DMS79 treated with DMSO at 0.1 percent for 48 hours (cell line): ENCODE results near the gene LRIT3.
A peak's percentile ranks its signal among the peaks of the same experiment; 100 is the strongest.
"Not testable (repeated sequence)": the region's sequence is repeated elsewhere in the genome, so short reads cannot be mapped to it uniquely, and the experiment has no call there.

Experiments
- DNase-seq: peaks from one replicate; lab custom pipeline; 2025; lab: John Stamatoyannopoulos, UW

The LRIT3 gene

DNA sequence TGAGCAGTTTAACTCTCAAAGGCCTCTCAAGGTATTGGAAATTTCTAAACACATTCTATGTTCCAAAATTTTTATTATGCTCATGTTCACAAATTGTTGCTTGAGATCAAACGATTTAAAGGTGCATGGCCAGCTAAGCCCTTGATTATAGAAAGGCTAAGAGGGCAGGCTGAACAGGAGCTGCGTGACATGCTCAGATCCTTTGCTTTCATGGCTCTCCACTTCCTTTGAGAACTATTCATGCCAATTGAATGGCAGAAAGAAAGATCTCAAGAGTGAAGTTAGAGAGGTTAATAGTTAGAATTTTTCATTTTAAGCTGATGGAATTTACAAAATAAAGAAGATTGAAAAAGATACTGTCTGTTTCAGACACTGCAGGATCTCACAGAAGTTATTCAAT is 594 bp downstream of the LRIT3 start:
- DNase-seq, result no peak

DNA sequence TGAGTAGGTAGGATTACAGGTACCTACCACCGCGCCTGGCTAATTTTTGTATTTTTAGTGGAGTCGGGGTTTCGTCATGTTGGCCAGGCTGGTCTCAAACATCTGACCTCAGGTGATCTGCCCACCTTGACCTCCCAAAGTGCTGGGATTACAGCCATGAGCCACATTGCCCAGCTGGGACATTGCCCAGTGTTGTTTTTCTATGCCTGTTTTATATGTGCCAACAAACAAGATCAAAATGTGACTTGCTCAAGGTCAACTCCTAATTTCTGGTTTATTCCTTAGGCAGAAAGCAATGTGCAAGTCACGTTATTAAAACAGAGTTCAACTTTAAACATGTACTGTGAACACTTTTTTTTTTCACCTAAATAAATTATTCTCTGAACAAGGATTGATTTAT is 2.7 kb downstream of the LRIT3 start:
- no peak for DNase-seq

DNA sequence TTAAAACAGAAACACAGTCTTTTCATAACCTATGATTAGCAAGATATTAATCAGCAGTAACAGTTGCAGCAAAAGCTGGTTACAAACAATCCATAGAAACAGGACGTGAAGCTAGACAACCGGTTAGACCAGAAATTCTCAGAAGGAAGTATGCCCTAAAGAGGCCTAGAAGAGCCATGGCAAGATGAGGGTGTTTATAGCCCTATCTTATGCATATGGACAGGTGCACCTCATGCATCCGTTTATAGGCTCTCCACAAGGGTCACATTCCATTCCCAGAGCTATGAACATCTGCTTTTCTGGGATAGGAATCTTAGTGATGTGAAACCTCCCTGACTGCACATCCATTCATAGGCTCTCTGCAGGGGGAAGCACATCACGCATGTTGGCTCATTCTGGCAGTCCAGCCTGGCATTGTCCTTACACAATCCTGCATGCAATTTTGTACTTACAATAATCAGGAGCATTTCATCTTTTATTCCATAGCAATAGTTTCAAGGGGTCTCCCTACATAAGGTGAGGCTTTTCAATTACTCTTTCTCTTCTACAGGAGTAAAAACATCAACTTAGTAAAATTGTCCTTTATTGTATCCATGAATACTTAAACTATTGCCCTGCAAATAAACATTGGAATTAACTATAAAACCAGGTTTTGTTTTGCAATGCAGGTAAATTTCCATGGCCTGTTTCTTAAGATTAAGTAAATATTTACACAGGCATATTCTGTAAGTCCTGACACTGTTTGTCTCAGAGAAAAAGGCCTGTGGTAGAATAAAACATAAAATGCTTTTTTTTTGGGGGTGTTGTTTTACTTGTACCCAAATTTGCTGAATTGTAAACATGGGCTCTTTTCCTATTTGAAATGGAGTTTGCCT is 11.8 kb downstream of the LRIT3 start:
- not testable (repeated sequence) for DNase-seq

DNA sequence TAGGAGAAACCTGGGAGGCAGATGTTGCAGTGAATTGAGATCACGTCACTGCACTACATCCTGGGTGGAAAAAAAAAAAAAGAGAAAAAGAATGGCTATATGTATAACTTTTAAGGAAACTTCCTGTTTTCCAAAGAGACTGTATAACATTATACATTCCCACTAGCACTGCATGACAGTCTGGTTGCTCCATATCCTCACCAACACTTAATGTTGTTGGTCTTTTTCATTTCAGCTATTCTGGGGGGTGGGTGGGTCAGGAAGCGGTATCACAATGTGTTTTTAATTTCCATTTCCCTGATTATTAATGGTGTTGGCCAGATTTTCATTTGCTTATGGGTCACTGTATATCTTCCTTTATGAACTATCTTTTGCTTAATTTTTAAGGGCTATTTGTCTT is 13.4 kb downstream of the LRIT3 start:
- DNase-seq, result no peak

DNA sequence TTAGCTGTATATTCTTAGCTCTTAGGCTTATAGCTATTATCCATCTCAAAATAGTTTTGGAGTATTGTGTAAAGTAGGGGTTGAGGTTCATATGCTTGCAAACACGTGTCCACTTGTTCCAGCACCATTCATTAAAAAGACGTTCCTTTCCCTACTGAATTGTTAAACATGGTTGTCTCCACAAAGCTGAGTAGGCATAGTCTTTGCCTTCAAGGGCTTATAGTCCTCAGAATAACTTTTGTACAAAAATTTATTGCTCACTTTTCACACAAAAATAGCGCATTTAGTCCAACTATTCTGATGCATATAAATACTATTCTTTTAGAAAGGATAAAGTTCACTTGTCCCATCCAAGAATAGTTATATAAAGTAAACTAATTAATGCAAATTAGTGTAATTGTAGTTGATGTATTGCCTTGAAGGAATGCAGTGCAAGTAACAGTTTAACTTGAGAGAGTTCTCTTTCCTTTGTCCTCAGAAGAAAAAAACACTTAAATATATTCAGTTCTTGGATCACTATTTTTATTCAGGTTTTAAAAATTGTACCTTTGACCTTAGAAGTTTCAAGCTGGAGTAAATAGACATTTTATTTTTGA is 14.1 kb downstream of the LRIT3 start:
- DNase-seq, result no peak

DNA sequence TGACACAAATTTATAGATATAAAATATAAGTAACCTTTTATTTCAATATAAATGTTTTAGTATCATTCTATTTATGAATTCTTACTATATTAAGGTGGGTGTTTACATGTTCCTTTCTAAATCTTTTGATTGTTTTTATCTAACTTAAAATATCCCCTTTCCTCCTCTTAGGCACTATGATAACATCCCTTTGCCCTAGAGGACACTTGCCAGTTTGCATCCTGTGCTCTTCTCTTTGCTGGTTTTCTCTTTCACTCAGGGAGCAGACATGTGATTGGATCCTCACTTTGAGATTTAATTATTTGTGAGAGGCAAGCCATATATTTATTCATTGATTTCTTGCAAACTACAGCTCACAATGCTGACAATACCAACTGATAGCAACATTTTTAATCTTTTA is 16.2 kb downstream of the LRIT3 start:
- DNase-seq, result no peak

DNA sequence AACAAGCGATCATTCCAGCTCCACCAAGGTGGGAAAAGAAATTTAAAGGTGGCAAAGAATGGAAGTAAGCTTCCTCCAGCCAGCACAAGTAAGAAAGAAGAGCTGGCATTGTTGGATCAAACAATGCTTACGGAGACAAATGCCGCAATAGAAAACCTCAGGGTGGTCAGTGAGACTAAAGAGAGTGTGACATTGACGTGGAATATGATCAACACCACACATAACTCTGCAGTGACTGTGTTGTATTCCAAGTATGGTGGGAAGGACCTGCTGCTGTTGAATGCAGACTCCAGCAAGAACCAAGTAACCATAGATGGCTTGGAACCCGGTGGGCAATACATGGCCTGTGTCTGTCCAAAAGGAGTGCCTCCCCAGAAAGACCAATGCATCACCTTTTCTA is 22.2 kb downstream of the LRIT3 start:
- DNase-seq, result no peak

DNA sequence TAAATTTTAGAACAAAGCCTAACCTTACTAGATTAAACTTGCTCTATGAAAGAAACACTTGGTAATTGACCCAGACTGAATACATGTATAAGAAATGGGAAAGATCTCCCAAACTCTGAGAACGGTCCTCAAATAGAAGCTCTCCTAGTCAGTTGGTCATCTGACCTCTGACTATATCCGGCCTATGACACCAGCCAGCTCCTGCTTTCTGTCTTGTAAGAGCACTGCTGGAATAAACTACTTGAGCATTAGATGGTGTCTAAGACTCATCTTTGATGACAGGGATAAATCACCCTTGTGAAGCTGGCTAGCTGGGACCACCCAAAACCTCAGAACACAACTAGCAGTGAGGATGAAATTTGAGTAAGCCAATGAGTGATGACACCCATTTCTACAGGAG is 24.2 kb downstream of the LRIT3 start:
- no peak for DNase-seq

DNA sequence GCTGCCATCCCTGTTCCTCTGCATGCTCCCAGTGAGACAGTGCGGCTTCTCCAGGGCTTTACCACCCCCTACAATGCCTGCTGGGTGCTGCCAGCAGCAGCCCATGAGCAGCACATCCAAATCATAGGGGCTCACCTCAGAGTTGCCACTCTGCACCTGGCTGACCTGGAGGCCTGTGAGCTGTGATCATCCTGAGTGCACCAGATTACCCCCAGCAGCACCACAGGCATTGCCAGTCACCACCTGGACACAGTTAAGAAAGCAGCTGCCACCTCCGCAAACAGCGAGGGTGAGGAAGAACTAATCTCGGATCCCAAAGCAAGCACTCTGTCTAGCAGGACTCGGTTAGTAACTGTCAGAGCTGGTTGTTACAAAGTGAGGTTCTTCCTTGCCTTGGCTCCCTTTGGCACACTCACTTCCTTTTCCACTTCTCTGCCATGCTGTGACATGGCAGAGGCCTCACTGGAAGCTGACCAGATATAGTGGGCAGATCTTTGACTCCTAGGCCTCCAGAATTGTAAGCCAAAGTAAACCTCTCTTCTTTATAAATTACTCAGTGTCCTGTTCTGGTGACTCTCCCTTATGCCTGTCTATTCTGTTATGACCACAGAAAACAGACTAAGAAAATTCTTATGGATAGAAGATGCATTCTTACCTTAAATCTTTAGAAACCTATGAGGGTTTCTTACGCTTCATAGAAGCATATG is 25.2 kb downstream of the LRIT3 start:
- DNase-seq, result no peak

DNA sequence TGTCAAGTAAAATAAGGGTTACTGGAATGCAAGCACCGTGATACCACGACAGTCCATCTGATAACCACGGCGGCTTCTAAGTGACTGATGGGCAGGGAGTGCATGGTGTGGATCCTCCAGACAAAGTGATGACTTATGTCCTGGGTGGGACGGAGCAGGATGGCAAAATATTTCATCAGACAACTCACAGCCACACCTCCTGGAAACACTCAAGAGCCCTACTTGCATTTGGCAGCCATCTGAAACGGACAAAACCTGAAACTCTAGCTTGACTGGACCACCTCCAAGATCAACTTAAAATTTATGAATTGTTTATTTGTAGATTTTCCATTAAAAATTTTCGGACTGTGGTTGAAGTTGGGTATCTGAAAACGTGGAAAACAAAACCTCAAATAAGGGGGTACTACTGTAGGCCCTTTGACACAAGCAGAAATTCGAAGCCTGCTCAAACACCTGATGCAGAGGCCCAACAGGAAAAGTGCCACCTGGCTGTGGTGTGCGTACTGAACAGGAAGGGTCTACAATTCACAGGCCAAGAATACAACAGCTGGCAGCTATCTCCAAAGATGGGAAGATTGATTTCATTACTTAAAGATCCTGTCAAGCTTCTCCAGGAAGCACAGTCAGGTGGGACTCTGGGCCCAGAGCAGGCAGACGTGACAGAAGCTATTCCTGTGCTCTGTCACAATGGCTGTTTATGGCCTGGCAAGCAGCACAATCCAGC is 26.0 kb downstream of the LRIT3 start:
- DNase-seq, result no peak

DNA sequence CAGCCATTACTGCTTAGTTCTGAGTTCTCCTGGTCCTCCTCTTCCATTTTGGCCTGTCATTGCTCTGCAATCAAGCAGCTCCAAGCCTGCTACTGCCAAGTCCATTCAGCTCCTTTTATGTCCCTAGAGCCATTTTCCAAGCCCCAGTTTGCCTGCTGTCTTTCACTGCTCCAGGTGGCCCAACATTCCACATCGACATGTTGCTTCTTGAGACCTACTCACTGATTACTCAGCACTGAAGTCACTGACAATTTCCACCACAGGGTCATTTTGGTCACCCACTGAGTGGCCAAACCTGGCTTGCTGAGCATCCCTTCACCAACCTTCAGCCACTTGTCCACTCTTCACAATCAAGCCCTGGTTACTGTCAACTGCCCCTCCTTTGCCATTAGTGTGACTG is 27.2 kb downstream of the LRIT3 start:
- no peak for DNase-seq

DNA sequence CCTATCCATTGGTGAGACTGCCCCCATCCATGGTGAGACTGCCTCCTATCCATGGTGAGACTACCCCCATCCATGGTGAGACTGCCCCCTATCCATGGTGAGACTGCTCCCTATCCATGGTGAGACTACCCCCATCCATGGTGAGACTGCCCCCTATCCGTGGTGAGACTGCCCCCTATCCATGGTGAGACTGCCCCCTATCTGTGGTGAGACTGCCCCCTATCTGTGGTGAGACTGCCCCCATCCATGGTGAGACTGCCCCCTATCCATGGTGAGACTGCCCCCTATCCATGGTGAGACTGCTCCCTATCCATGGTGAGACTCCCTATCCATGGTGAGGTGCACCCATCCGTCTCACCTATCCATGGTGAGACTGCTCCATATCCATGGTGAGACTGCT is 27.6 kb downstream of the LRIT3 start:
- not testable (repeated sequence) for DNase-seq

DNA sequence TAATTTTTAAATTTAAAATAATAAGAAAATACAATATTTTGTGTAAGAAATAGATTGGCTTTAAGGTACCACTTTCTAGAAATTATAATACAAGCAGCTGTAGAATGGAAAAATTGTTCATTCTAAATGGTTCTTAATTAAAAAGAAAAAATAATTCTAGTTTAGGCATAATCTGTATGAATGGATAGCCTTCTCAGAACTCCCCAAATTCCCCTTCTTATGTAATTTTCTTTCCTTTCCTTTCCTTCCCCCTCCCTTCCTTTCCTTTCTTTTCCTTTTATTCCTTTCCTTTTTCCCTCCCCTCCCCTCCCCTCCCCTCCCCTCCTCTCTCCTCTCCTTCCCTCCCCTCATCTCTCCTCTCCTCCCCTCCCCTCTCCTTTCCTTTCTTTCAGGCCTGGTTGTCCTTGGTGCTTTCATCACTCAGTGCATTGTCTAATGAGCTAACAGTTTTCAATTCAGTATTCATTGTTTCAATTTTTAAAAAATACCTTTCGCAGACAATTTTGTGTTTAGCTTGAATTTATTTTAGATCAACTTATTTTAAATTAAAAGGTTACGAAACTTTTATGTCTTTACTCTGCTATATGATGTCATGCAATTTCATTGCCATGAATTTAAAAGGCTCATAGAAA is 28.8 kb downstream of the LRIT3 start:
- DNase-seq, result no peak

DNA sequence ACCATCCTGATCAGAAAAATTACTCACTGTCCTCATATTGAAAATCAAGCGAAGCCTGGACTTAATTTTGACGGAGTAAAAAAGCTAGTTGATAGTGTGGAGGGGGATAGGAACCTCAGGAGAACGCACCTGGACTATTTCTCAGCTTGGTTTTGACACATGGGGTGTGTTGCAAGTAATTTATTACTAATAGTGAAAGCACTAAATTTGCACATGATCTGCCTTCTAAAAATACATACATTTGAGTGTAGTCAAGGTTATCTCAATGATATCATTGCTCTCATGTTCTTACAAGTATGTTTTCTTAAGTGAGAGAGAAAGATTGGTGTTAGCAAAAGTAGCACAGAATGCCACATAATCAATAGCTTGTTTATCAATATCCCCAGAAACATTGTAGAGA is 29.5 kb downstream of the LRIT3 start:
- no peak for DNase-seq

DNA sequence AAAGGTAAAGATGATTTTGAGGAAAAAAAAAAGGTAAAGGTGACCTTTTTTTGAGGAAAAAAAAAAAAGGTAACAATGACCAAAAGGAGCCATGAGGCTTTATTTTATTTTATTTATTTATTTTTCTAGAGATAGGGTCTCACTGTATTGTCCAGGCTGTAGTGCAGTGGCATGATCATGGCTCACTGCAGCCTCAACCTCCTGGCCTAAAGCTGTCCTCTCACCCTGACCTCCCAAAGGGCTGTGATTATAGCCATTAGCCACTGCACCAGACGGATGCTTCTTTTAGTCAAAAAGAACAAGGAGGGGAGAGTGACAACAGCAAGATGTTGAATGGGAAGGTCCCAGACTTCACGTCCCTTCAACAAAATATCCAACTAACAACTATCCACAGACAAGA is 30.4 kb downstream of the LRIT3 start:
- no peak for DNase-seq

DNA sequence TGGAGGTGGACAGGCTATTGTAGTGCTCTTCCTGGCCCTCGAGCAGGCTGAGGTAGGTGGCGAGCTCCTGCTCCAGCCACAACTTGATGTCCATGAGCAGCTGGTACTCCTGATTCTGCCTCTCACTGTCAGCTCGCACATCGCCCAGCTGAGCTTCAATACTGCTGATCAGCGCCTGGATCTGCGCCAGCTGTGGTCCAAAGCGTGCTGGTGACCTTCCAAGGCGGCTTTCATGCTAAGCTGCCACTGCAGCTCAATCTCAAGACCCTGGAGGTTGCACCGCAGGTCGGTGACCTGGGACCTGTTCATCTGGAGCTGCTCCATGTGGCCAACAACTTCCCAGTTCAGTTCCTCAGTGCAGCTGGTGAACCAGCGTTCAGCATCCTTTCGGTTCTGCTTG is 31.2 kb downstream of the LRIT3 start:
- peak; percentile 5 for DNase-seq

DNA sequence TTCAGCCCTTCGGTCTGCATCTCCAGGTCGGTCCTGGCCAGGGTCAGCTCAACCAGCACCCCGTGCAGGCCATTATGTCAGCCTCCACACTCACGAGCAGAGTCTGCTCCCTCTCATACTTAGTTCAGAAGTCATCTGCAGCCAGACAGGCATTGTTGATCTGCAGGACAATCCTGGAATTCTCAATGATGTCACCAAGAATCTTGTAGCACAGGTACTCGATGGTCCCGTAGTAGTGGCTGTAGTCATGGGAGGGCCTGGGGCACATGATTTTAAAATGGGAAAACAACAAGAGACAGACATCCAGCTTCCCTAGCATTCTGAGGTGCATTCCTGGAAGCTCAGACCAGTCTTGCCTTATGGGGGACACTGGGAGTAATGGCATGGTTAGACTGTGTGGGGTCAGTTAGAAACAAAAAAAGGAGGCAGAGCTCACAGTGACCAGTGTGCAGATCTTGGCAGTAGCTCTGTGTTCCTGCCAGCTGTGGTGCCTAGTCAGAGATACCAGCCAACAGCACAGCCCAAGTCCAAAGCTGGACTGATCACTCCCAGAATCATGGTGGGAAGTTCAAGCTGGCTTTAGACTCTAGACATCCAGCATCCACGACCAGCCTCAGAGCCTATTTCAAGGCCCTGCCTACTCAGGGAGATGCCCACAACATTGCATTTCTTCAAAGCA is 31.9 kb downstream of the LRIT3 start:
- DNase-seq, result no peak

DNA sequence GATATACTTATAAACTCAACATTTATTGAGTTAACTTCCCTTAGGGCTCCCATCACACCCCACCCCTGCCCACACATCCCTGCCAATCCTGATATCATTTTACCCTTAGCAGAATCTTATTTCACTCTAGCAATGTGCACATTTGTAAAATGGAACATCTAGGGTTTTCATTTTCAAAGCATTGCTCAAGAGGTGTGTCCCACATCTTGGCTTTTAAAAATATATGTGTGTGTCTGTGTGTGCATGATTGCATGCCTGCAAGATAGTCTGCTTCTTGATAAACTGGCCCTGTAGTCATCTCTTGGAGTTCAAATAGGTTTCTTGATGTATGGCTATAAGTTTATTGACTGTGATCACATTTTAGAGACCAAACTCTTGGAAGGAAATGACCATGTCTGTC is 38.4 kb downstream of the LRIT3 start:
- no peak for DNase-seq

DNA sequence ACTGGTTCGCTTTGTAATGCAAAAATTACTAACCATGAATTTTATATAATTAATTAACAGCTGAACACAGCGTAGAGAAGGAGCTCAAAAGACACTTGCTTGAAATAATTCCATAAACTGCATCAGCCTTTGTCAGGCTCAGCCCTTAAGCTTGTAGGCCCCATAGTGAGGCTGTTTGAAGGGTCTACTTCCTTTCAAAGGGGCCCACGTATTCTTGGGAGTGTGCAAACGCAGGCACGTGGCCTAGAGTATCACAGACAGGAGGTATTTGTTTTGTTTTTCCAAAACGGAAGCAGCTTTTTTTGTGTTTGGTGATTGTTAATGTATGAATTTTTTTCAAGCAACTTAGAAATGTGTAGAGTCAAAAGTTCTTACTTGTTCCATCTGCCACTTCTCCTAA is 39.2 kb downstream of the LRIT3 start:
- DNase-seq, result no peak

DNA sequence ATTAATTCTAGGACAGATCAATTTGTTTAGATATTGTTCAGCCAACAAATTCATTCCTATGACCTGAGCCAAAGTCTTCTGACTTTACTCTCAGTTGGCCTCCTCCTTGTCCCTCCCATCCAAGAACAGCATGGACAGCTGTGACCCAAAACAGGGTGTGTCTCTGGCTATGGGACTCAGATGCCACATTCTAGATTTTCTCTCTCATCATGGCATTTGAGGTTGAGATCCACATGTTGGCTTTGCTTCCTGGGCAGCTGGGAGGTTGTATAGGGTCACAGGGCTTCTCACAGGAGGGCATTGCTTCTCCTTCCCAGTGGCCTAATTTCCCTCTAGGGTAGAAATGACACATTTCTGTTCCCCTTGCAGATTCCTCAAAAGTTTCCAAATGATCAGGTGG is 42.2 kb downstream of the LRIT3 start:
- no peak for DNase-seq

DNA sequence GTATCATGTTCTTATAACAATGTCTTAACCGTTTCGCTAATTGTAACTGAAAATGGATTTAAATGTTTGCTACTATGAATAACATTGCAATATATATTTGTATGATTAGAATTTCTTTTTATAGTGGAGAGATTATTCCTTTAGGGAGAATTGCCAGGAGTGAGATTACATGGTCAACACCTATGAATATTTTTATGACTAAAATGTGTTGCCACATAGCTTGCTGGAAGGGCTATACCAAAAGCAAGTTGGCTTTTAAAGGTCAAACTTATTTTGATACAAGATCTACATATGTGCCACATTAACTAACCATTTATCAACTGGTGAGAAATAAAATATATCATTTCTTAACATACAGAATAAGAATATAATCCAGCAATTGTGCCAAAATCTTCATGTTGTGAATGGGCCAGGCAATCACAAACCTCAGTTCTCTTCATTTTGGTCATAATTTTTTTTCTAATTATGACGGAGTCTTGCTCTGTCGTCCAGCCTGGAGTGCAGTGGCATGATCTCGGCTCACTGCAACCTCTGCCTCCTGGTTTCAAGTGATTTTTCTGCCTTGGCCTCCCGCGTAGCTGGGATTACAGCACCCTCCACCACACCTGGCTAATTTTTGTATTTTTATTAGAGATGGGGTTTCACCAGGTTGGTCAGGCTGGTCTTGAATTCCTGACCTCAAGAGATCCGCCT is 54.8 kb downstream of the LRIT3 start:
- no peak for DNase-seq
